GM21717 (cell line): ENCODE data around the gene SLC25A18.

Experiments
- ATAC-seq: cut with Tn5 transposase; IDR thresholded peaks from one replicate; pipeline ENCODE4 v1.9.1; 2021; ENCODE audit warnings: mild to moderate bottlenecking, moderate library complexity; ENCODE audit not compliant: unreplicated experiment

The SLC25A18 gene

DNA sequence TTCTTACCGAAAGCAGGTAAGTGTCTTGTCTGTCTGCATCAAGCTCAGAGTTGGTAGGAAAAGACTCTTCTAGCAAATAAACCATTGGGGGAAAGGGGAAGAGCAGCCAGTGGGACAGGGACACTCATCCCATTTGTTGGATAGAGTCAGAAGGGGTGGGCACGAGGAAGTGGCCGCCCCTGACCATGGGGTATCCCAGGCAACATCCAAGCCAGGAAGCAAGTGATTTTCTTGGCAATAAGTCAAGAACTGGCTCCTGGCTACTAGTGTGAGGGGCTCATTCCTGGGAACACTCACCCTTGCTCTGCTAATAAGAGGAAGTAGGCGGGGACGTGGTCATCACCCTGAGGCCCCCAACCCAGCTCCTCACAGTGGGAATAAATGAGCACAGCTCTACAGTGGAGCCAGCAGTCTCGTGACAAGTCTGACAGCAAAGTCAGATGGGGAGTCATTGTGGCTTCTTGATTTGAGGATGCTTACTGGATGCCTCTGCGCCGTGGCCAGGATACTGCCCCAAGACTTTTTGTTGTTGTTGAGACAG lies 6.7 kb downstream of the SLC25A18 start:
- ATAC-seq: no peak

DNA sequence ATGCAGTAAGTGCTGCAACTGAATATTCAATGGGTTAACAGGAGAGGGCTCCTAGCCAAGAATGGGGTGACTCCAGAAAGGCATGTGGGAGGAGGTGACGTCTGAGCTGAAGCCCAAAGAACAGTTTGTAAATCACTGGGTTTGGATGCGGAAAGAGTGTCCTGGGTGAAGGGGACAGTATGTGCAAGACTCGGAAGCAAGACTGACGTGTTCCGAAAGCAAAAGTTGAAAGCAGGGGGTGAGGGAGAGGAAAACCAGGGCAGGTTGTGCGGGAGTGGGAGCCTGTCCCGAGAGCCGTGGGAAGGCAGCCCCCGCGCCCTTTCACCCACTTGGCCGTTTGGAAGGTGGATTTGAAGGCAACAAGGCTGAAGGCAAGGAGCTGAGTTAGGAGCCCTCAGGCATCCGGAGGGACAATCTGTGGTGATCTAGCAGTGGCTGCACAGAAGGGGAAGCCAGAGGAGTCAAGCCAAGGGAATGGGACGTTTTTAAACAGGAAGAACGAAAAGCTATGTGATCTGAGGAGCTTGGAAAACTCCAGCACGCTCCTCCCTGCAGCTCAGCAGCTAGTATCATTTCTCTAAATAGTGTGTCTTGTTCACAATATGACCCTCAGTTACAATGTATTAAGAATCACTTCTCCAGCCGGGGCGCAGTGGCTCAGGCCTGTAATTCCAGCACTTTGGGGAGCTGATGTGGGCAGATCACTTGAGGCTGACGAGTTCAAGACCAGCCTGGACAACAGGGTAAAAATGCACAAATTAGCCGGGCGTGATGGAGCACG lies 7.7 kb downstream of the SLC25A18 start:
- ATAC-seq: no peak

DNA sequence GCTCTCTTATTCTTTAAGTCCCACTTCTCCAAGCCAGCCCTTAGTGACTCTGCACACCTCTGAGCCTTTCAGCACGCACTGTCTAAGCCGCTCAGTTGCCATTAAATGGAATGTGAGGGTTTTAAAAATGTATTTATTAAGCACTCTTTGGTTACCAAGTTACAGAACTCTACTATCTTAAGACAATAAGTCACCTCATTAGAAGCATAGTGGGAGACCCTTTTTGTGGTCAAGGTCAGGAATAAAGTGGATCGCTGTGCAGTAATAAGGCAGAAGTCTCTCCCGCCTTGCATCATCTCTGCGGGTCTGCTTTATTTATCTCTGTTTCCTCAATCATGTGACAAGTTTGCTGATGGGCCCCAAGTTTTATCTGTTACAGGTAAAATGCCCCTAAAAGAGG lies 11.9 kb downstream of the SLC25A18 start:
- ATAC-seq: no peak

DNA sequence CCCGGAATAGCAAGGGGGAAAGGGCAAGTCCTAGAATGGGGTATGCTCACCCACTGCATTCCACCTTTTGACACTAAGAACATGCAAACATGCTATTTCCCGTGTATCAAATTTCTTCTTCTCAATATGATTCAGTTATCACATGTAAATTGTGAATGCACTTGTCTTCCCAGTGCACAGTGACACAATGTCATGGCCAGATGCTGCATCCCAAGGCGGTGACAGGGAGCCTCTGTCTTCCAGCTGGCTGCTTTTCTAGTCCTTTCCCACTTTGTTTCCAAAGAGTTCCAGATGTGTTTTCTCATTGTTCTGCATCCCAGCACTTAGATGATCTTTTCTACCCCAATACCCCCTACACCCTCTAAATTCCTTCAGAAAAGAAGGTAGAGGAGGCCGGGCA lies 12.4 kb downstream of the SLC25A18 start:
- no peak for ATAC-seq

DNA sequence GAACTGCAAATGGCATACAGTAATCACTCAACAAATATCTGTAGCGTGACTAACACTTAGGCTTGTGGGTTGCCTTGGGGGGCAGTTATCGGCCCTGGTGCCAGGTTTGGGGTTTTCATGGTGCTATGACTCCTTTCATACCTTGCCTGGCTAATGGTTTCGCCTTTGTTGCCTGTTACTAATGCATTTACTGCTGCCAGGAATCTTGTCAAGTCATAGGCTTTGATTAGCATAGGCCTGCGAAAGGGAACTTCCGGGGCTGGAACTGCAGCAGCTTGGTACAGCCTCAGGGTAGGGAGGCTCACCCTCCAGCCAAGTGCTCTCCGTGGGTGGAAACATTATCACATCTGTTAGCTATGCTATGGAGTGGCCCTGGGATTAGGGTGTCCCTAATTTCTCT lies 13.2 kb downstream of the SLC25A18 start:
- no peak for ATAC-seq

DNA sequence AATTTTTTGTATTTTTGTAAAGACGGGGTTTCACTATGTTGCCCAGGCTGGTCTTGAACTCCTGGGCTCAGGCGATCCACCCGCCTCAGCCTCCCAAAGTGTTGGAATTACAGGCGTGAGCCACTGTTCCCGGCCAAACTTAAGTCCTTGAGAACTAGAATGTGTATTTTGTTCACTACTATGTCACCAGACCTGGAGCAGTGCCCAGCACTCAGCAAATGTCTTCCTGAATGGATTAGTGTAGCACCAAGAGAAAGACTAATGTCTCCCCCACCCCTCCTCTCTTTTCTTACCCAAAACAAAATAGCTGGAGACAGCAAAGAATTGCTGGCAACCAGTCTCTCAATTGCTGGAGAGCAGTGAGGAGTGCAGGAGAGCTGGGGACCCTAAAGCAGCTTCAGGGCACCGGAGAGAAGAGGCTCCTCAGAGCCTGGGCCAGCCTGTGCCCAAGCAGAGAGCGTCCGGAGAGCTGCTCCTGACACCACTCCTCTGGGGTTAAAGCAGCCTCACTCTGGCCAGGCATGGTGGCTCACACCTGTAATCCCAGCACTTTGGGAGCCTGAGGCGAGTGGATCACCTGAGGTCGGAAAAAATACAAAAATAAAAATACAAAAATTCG lies 14.9 kb downstream of the SLC25A18 start:
- ATAC-seq: no peak

DNA sequence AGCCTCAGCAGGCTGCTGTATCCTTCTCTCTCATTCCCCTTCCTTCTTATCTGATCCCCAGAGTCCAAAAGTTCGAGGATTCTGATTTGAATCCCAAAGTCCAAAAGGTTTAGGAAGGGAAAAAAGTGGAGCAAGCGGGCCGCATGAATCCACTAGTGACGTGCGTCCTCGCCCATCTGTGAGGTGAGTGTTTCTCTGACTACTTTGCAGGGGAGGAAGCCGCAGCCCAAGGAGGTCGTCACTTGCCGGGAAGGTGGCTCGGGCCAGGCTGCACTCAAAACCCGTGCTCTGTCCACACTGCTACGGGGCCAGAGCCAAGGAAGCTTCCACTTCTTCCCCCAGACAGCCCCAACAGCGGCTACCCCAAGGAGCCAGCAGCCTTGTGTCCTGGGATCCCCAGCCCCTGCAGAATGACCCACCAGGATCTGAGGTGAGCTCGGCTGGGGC lies 16.3 kb downstream of the SLC25A18 start:
- no peak for ATAC-seq

DNA sequence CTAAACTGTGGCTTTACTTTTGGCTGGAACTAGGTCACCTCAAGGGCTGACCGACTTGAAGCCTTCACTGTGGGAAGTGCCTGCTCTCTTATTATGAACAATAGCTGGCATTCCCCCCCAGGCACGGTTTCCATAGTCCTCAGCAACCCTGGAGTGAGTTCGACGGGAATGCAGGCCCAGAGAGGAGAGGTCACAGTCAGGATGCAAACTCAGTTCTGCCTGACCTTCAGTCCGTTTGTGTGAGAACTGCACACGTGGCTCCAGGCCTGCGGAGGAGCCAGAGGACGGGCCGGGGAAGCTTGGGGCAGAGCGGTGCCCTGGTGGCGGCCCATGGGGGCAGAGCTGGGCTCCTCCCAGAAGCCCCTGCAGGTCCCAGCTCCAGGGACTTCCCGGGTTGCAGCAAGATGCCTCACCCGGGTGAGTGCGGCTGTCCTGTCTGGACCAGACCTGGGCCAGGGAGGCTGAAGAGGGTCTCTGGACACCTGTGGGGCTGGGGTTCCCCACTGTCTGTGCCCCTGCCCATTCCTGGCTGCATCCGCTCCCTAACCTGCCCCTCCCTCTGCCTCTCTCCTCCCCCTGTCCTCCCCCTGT lies 17.2 kb downstream of the SLC25A18 start:
- ATAC-seq: no peak

DNA sequence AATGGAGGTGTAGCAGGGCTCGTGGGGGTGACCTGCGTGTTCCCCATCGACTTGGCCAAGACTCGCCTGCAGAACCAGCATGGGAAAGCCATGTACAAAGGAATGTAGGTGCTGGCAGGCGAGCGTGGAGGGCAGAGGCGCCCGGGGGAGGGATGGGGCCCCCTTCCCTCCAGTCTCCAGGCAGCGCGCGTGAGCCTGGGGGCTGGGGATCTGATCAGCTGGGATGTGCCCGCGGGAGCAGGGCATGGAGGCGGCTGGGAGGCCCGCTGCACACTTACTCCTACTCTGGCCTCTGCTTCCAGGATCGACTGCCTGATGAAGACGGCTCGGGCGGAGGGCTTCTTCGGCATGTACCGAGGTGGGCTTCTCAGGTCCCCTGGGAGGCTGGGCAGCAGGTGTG lies 17.8 kb downstream of the SLC25A18 start:
- no peak for ATAC-seq

DNA sequence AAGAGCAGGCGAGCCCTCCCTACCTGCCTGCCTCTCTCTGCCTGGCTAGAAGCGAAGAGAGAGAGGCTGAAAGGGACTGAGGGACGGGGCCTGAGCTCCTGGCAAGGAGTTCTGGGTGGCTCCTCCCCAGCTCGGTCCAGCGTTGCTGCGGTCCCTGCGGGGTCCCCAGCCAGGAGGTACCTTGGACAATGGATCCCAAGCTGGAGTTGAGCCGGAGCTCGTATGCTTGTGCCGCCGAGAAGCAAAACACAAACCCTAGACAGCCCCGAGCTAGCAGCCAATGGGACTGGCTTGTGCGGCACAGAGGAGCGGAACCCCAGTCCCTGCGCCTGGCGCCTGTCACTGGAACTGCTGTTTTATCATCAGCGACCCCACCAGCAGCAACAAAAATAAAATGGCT lies 18.3 kb downstream of the SLC25A18 start:
- no peak for ATAC-seq

DNA sequence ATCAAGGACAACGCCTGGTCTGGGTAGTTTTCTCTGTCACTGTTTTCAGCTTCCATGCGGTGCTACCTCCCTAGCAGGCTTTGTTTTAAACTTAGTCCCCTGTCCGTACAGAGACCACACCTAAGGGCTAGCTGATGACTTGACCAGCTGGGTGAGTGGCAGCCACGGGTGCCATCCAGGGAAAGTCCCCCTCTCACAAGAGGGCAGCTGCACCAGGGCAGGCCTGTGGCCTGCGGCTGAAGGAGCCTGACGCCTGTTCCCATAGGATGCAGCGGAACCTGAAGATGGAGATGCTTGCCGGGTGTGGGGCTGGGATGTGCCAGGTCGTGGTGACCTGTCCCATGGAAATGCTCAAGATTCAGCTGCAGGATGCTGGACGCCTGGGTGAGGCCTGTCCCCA lies 19.9 kb downstream of the SLC25A18 start:
- ATAC-seq: no peak

DNA sequence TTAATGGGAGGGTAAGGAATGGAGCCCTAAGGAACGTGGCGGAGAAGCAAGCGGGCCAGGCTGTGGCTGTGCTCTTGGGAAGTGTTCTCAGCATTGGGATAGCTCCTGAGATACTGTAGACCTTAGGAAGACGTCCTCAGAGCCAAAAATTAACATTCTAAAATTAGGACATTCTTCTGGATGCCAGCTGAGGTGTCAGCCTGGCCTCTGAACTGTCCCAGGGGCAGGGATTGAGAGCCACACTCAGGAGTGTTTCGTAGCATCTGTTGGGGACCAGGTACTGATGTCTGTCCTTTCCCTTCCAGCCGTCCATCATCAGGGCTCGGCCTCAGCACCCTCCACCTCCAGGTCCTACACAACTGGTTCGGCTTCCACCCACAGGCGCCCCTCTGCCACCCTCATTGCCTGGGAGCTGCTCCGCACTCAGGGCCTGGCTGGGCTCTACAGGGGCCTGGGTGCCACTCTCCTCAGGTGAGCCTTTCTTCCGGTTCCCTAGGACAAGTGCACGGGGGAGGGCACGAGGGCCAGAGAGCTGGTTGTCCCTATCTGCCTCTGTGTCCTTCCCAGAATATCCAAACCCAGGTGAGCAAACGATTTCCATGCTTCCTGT lies 23.6 kb downstream of the SLC25A18 start:
- ATAC-seq: no peak

DNA sequence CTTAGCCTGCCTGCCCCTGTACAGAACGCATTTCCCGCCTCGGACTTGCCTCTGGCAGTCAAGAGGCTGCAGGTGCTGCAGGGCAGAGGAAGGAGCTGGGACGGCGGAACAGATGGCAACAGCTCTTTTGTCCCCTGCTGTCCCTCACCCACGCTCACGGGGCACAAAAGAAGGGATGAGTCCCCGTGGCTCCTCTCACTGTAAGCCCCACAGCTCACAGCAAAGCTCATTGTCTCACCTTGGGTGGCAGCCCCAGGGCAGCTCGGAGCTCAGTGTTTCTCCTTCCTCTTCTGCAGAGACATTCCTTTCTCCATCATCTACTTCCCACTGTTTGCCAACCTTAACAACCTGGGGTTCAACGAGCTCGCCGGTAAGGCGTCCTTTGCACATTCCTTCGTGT lies 24.3 kb downstream of the SLC25A18 start:
- ATAC-seq: no peak

DNA sequence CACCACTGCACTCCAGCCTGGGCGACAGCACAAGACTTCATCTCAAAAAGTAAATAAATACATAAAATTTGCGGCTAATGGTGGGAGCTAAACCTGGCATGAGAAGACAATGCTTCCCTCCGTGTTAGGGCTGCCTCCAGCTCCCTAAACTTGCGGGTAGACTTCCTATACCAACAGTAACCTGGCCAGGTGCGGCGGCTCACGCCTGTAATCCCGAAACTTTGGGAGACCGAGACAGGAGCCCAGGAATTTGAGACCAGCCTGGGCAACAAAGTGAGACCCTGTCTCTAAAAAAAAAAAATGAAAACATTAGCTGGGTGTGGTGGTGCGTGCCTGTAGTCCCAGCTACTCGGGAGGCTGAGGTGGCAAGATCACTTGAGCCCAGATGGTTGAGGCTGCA lies 25.3 kb downstream of the SLC25A18 start:
- ATAC-seq: no peak

DNA sequence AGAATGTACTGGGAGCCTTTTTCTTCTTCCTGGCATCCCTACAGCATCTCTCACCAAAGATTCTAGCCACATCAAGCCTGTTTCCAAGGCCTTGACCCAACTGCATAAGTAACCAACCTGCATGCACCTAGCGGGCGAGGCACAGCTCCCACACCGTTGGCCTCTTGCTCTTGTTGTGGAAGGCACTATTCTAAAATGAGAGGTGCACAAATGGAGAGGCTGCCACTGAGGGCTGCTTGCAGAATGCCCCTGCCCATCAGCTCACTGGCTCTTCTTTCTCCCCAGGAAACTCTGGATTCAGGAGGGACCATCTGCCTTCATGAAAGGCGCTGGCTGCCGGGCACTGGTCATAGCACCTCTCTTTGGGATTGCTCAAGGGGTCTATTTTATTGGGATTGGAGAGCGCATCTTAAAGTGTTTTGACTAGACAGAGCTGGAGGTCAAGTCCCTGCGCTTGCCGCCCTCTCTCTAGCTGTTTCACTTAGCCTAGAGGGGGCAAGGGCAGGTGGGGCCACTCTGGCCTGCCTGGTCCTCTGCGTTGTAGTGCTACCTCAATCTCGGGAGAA lies 26.6 kb downstream of the SLC25A18 start:
- no peak for ATAC-seq

DNA sequence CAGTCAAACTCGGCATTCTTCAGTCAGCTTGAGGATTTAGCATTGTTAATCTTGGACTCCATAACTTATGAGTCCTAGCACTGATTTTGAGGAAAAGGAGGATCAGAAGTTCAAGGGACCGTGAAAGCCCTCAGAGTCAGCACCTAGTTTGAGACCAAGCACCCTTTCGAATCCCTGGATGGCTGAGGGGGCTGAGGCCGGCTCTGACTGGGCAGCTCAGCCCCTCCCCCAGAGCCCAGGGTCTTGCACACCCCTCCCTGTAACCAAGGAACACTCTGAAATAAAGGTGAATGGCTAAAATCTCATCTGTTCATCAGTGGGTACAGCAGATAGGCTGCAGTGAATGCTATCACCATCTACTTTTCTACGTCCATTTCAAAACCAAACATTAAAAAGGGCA lies 27.3 kb downstream of the SLC25A18 start:
- no peak for ATAC-seq

DNA sequence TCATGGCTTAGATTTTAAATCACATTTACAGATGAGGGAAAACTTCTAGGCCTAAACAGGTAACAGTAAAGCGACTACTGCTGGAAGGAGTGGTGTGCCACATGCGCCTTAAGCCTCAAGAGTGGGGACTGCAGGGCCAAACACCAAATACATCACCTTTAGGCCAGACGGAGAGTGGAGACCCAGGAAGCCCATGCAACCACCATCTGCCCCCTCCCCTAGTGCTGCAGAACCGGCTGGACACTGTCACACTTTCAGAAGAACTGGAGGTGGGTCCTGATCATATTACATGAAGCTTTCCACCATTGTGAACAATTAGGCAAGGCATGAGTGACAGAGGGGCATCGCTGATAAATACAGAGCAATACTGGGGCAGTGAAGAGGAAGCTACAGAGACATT lies 28.9 kb downstream of the SLC25A18 start:
- ATAC-seq: no peak

DNA sequence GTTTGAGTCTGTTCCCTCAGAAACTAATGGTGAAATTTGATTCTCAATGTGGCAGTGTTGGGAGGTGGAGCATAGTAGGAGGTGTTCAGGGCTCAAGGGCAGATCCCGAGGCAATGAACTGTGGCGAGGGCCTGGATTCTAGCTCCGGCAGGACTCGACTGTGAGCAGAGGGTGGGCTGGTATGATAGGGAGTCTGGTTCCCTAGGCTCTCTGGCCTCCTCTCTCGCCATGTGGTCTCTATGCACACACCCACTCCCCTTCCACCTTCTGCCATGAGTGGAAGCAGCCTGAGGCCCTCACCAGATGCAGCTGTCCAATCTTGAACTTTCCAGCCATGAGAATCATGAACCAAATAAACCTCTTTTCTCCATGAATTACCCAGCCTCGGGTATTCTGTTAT lies 32.9 kb downstream of the SLC25A18 start:
- ATAC-seq: no peak

DNA sequence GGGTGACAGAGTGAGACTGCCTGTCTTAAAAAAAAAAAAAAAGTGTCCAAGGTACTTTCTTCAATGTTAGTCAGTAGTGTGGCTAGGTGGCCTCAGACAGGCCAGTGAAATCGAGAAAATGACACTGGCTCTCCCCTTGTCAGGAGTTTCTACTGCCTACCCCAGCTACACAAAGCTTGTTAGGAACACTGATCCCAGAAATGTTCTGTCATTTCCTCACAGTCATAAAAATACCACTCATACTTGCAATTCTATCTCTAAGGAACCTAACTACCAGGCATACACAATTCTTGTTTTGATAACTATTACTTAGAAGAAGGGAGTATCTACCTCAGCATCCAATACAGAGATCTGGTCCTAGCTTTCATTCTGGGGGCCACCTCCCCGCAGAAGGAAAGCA lies 33.9 kb downstream of the SLC25A18 start:
- no peak for ATAC-seq

DNA sequence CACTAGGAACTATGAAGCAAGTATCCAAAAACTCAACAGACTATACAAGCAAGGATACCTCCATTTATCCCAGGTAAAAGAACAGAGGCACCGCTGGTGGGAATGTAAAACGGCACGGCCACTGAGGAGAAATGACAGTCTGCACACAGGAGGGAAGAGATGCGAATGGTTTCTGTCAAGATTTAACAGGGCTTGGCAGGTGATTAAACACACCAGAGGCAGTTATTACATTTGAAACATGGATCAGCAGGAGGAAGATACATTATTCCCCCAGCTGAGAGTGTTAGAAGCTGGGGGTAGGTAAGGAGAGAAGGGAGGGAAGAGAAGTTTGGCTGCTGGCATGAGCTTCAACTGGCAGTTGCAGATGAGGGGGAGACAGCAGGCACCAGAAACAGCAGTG lies 35.0 kb downstream of the SLC25A18 start:
- no peak for ATAC-seq

DNA sequence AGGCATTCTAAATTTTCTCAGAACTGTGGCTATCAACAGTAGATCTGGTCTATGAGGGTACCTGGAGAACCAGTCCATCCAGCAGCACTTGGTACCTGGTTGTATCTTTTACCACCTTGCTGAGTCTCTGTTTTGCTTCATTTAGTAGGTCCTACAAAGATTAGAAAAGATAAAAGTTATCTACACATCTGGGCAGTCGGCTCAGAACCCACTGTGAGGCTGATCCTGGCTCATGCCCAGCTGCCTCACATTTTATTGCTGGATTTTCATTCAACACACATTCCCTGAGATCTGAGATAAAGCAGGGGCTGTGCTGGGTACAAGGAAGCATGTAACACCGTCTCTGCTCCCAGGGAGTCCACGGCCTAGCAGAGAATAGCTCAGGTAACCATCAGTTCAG lies 37.7 kb downstream of the SLC25A18 start:
- ATAC-seq: no peak
